H1 (cell line): ENCODE results near the gene HIVEP3. TPM values are rescaled to one million over a fixed set of nuclear protein-coding genes. Genes with fewer than 3 reads are reported as not detected.
A peak's percentile ranks its signal among the peaks of the same experiment; 100 is the strongest.

Experiments
- CTCF ChIA-PET: fragments of 300-600 bp; sonication (Branson Sonifier 250); formaldehyde crosslinking; loops from one replicate; lab custom pipeline; 2021; ENCODE audit not compliant: partially characterized antibody; lab: Charles Lee
- POLR2A ChIA-PET: fragments of 300-600 bp; sonication (Branson Sonifier 250); formaldehyde crosslinking; loops from one replicate; lab custom pipeline; 2021; ENCODE audit warnings: inconsistent platforms; ENCODE audit not compliant: partially characterized antibody; lab: Charles Lee
- DNase-seq, 2 experiments: peaks; one replicate each; pipeline versions ENCODE4 v3.0.0 to v3.0.0-alpha.2; 2010 to 2022; ENCODE audit warnings: low spot score in 2 of 2, low read depth in 1 of 2, mixed read lengths in 1 of 2
- FAIRE-seq: peaks from 2 replicates; lab custom pipeline; 2011; peaks lifted over from hg19 to GRCh38; lab: Jason Lieb, UNC
- H2AFZ ChIP-seq: 2 replicates; pipeline ENCODE4 v1.8.1; 2012; ENCODE audit warnings: low read length, inconsistent platforms
- H2AK5ac ChIP-seq: 2 replicates; pipeline ENCODE4 v1.6.1; 2013; ENCODE audit warnings: low read depth, low read length
- H2BK120ac ChIP-seq: replicated peaks from 2 replicates; pipeline ENCODE3; 2013; ENCODE audit warnings: low read depth, low read length, inconsistent platforms
- H2BK12ac ChIP-seq: 2 replicates; pipeline ENCODE4 v1.6.1; 2013; ENCODE audit warnings: low read depth, low read length
- H2BK15ac ChIP-seq: 2 replicates; pipeline ENCODE4 v1.6.1; 2013; ENCODE audit warnings: low read length
- H2BK20ac ChIP-seq: 2 replicates; pipeline ENCODE4 v1.6.1; 2013; ENCODE audit warnings: low read length
- H2BK5ac ChIP-seq: 2 replicates; pipeline ENCODE4 v1.6.1; 2013; ENCODE audit warnings: low read depth, low read length
- H3K14ac ChIP-seq: 2 replicates; pipeline ENCODE4 v1.6.1; 2013; ENCODE audit warnings: inconsistent platforms; ENCODE audit not compliant: insufficient read length
- H3K18ac ChIP-seq: 2 replicates; pipeline ENCODE4 v1.6.1; 2013; ENCODE audit warnings: low read length; ENCODE audit errors: extremely low read depth
- H3K23ac ChIP-seq: 2 replicates; pipeline ENCODE4 v1.6.1; 2013; ENCODE audit warnings: inconsistent platforms; ENCODE audit not compliant: insufficient read length
- H3K23me2 ChIP-seq: 2 replicates; pipeline ENCODE4 v1.6.1; 2013; ENCODE audit warnings: low read depth, low read length
- H3K27ac ChIP-seq: 2 replicates; pipeline ENCODE4 v1.6.1; 2011; ENCODE audit warnings: low read depth, low read length, inconsistent platforms
- H3K27me3 ChIP-seq, 4 experiments: replicated peaks in 1 of 4; 1 replicate in 1 of 4; 2 replicates in 3 of 4; pipeline versions ENCODE4 v1.6.1 to v1.8.1; 2011 to 2013; ENCODE audit warnings: low read length in 3 of 4, mild to moderate bottlenecking in 3 of 4, inconsistent platforms in 2 of 4, mixed read lengths in 2 of 4, moderate library complexity in 1 of 4; ENCODE audit not compliant: control insufficient read depth in 3 of 4, insufficient read depth in 3 of 4; ENCODE audit errors: extremely low read depth in 1 of 4
- H3K36me3 ChIP-seq, 4 experiments: 2 replicates each; pipeline versions ENCODE4 v1.6.1 to v1.8.1; 2011 to 2013; ENCODE audit warnings: mild to moderate bottlenecking in 4 of 4, low read length in 3 of 4, moderate library complexity in 2 of 4, control low read depth in 1 of 4, inconsistent platforms in 1 of 4; ENCODE audit not compliant: insufficient read depth in 4 of 4, control insufficient read depth in 2 of 4
- H3K4ac ChIP-seq: replicated peaks from 2 replicates; pipeline ENCODE3; 2013; ENCODE audit warnings: low read length, low read depth, mixed read lengths, inconsistent platforms; ENCODE audit not compliant: insufficient read length
- H3K4me1 ChIP-seq, 4 experiments: replicated peaks in 1 of 4; 1 replicate in 1 of 4; 2 replicates in 3 of 4; pipeline versions ENCODE4 v1.6.1 to v1.8.1; 2011 to 2013; ENCODE audit warnings: low read length in 3 of 4, inconsistent platforms in 2 of 4, mixed read lengths in 1 of 4; ENCODE audit not compliant: insufficient read depth in 4 of 4, control insufficient read depth in 3 of 4
- H3K4me2 ChIP-seq, 2 experiments: 2 replicates each; pipeline versions ENCODE4 v1.6.1 to v1.8.1; 2011 to 2013; ENCODE audit warnings: low read depth in 2 of 2, low read length in 2 of 2, control low read depth in 1 of 2, inconsistent platforms in 1 of 2, mild to moderate bottlenecking in 1 of 2; ENCODE audit not compliant: insufficient read depth in 1 of 2
- H3K4me3 ChIP-seq, 4 experiments: fragments of 200-600, 300-600 bp in 1 of 4; sonication (generic), shearing (Covaris generic), sonication (Bioruptor Twin) in 1 of 4; 2 replicates each; pipeline versions ENCODE4 v1.5.1 to v1.8.1; 2011 to 2016; ENCODE audit warnings: low read length in 4 of 4, low read depth in 3 of 4, control low read depth in 2 of 4, inconsistent platforms in 2 of 4, mild to moderate bottlenecking in 2 of 4, mixed read lengths in 1 of 4, moderate library complexity in 1 of 4; ENCODE audit not compliant: insufficient read depth in 2 of 4; ENCODE audit errors: extremely low read depth in 1 of 4
- H3K56ac ChIP-seq: replicated peaks from 2 replicates; pipeline ENCODE3; 2013; ENCODE audit warnings: low read depth, mild to moderate bottlenecking, mixed read lengths, low read length, inconsistent platforms; ENCODE audit not compliant: insufficient read length
- H3K79me1 ChIP-seq: 2 replicates; pipeline ENCODE4 v1.6.1; 2013; ENCODE audit warnings: low read depth, low read length, control low read depth
- H3K79me2 ChIP-seq, 2 experiments: 2 replicates each; pipeline versions ENCODE4 v1.6.1 to v1.8.1; 2012 to 2013; ENCODE audit warnings: low read length in 2 of 2, mild to moderate bottlenecking in 2 of 2, inconsistent platforms in 1 of 2; ENCODE audit not compliant: insufficient read depth in 2 of 2, control insufficient read depth in 1 of 2
- H3K9ac ChIP-seq, 4 experiments: replicated peaks in 1 of 4; 1 replicate in 1 of 4; 2 replicates in 3 of 4; pipeline versions ENCODE4 v1.6.1 to v1.8.1; 2011 to 2013; ENCODE audit warnings: low read depth in 3 of 4, low read length in 3 of 4, control low read depth in 2 of 4, mild to moderate bottlenecking in 2 of 4, moderate library complexity in 2 of 4, inconsistent platforms in 1 of 4; ENCODE audit errors: extremely low read depth in 1 of 4
- H3K9me3 ChIP-seq, 2 experiments: 2 replicates each; pipeline versions ENCODE4 v1.6.1 to v1.8.1; 2012 to 2013; ENCODE audit warnings: mild to moderate bottlenecking in 2 of 2, moderate library complexity in 2 of 2, control low read depth in 1 of 2, inconsistent platforms in 1 of 2, low read depth in 1 of 2, low read length in 1 of 2, mixed read lengths in 1 of 2; ENCODE audit not compliant: insufficient read depth in 2 of 2
- H4K20me1 ChIP-seq, 2 experiments: replicated peaks in 1 of 2; 2 replicates each; pipeline versions ENCODE3 to v1.8.1; 2011 to 2013; ENCODE audit warnings: inconsistent platforms in 2 of 2, low read length in 2 of 2, mild to moderate bottlenecking in 1 of 2; ENCODE audit not compliant: insufficient read depth in 2 of 2, control insufficient read depth in 1 of 2
- H4K5ac ChIP-seq: 2 replicates; pipeline ENCODE4 v1.6.1; 2013; ENCODE audit warnings: low read length, low read depth, mixed read lengths, inconsistent platforms; ENCODE audit not compliant: insufficient read length
- H4K8ac ChIP-seq: 2 replicates; pipeline ENCODE4 v1.8.0; 2013; ENCODE audit warnings: mild to moderate bottlenecking, moderate library complexity, low read length, inconsistent platforms; ENCODE audit not compliant: insufficient read depth; ENCODE audit errors: extremely low read depth
- H4K91ac ChIP-seq: replicated peaks from 2 replicates; pipeline ENCODE3; 2013; ENCODE audit warnings: low read length, mixed read lengths, inconsistent platforms; ENCODE audit not compliant: insufficient read length
- CREB1 ChIP-seq: IDR thresholded peaks from 2 replicates; pipeline ENCODE4 v1.6.1; 2012; ENCODE audit warnings: inconsistent platforms
- GABPA ChIP-seq: IDR thresholded peaks from 2 replicates; pipeline ENCODE4 v1.6.1; 2011; ENCODE audit warnings: mild to moderate bottlenecking, low read length, moderate library complexity, borderline replicate concordance; ENCODE audit not compliant: insufficient read depth
- WGBS, 2 experiments: shearing (Covaris generic) in 1 of 2; methylation state at CpG; one replicate each; pipeline versions ENCODE4 v1.1.6 to v1.1.7; 2013 to 2015; ENCODE audit warnings: low lambda C conversion rate in 2 of 2, mixed read lengths in 2 of 2, inconsistent platforms in 1 of 2, low coverage in 1 of 2, missing lambda C conversion rate in 1 of 2; ENCODE audit not compliant: insufficient replicate concordance in 2 of 2, insufficient coverage in 1 of 2, insufficient read length in 1 of 2; ENCODE audit errors: extremely low coverage in 1 of 2, missing lambda C conversion rate in 1 of 2; 5-methylcytosine and 5-hydroxymethylcytosine counted together
- polyA plus RNA-seq, 7 experiments: library from polyadenylated mRNA; depleted of rRNA in 3 of 7; stranded (reverse) in 5 of 7; unstranded in 2 of 7; fragments of >200 nt in 5 of 7; fragments of 200-250 nt in 2 of 7; gene quantifications; 1 replicate in 5 of 7; 2 replicates in 1 of 7; 4 replicates in 1 of 7; pipeline versions ENCODE4 v1.2.1 to v1.2.3, GENCODE V29; 2011 to 2013; ENCODE audit warnings: missing spikeins in 2 of 7, mixed read lengths in 2 of 7
- total RNA-seq: library from RNA; stranded (reverse); fragmentation: NEBNext Ultra II Directional; extraction: Animal tissue kit (Norgen Biotek cat#: 25700); gene quantifications from 2 replicates; pipeline ENCODE4 v1.2.1, GENCODE V29; 2021

HIVEP3 gene
- total and polyA plus RNA-seq, 2 of the 8 experiments (the other 6 are each of a cell fraction or from before 2014, with no cell fraction given), result 0.24 to 0.69 TPM

- TF ChIP-seq GABPA, result no peak
- peak; percentile 59; the same call in 1 of the 2 replicates for TF ChIP-seq CREB1
- WGBS, 2 experiments, result 78% methylated on average over 6 of the region's 6 CpGs; no CpG with 5 or more reads in 1 of the 2 experiments
- no peak overlapping the region for H3K27ac ChIP-seq
- H2BK15ac ChIP-seq, result no peak overlapping the region
- H2BK5ac ChIP-seq, result 0 out of 2 replicates have a peak overlapping the region, but pooled peaks have one; percentile 63
- no peaks in the 10 kb centered on the region for H3K9me3 ChIP-seq
- H3K18ac ChIP-seq, result no peak overlapping the region; the same call in 1 of the 2 replicates
- H3K56ac ChIP-seq, result no peak overlapping the region
- no peak overlapping the region for H3K4ac ChIP-seq
- no peak overlapping the region for H4K8ac ChIP-seq
- peaks cover 0 to 1% (median 0%) of the 10 kb centered on the region in 4 experiments; a peak in 1 of 7 replicates for H3K27me3 ChIP-seq
- H3K23ac ChIP-seq, result no peak overlapping the region
- no peak overlapping the region for H4K5ac ChIP-seq
- H3K36me3 ChIP-seq, result no peaks in the 10 kb centered on the region
- H3K14ac ChIP-seq, result no peak overlapping the region
- no peak overlapping the region for H3K9ac ChIP-seq
- H4K91ac ChIP-seq, result no peak overlapping the region
- ChIA-PET CTCF (interaction anchor here (0.6 kb wide), 1 partner anchor 385 kb away, joined by 3 read pairs; no protein-coding TSS in a partner anchor), POLR2A (no interaction called here)
- H3K23me2 ChIP-seq, result no peaks in the 10 kb centered on the region
- 0 out of 2 replicates have a peak overlapping the region, but pooled peaks have one; percentile 35 for H2AFZ ChIP-seq
- H3K79me1 ChIP-seq, result no peaks in the 10 kb centered on the region
- peak overlapping the region; percentile 43; the same call in 1 of the 2 replicates for H2BK20ac ChIP-seq
- H4K20me1 ChIP-seq, result no peaks in the 10 kb centered on the region
- peaks cover 0 to 3% (median under 1%) of the 10 kb centered on the region in 4 experiments; a peak in 3 of 7 replicates for H3K4me1 ChIP-seq
- no peaks in the 10 kb centered on the region for H3K79me2 ChIP-seq
- no peak for FAIRE-seq
- H2BK120ac ChIP-seq, result no peak overlapping the region
- H2BK12ac ChIP-seq, result 0 out of 2 replicates have a peak overlapping the region, but pooled peaks have one; percentile 4
- peak overlapping the region; percentile 60; the same call in 1 of the 2 replicates for H2AK5ac ChIP-seq
- no peak overlapping the region for H3K4me2 ChIP-seq
- no peak for DNase-seq
- no peak overlapping the region for H3K4me3 ChIP-seq
These were observed 20.5 kb downstream of the HIVEP3 start for GRCh38 chr1:41898191-41898713.
